Ishikawa (cell line): ENCODE measurements around the gene CES2.

Experiments
- CEBPB ChIP-seq: IDR thresholded peaks from 2 replicates; pipeline ENCODE4 v1.6.1; 2012
- CREB1 ChIP-seq: IDR thresholded peaks from 2 replicates; pipeline ENCODE4 v1.6.1; 2012; ENCODE audit warnings: low read depth
- EGR1 ChIP-seq: IDR thresholded peaks from 2 replicates; pipeline ENCODE4 v1.6.1; 2012
- EP300 ChIP-seq: IDR thresholded peaks from 2 replicates; pipeline ENCODE4 v1.6.1; 2012; ENCODE audit warnings: borderline replicate concordance
- FOXM1 ChIP-seq: IDR thresholded peaks from 2 replicates; pipeline ENCODE4 v1.6.1; 2012; ENCODE audit warnings: low read depth, borderline replicate concordance
- MAX ChIP-seq: IDR thresholded peaks from 2 replicates; pipeline ENCODE4 v1.6.1; 2012
- NFIC ChIP-seq: IDR thresholded peaks from 2 replicates; pipeline ENCODE4 v1.6.1; 2012
- RAD21 ChIP-seq: IDR thresholded peaks from 2 replicates; pipeline ENCODE4 v1.6.1; 2012; ENCODE audit warnings: low read depth
- REST ChIP-seq: IDR thresholded peaks from 2 replicates; pipeline ENCODE4 v1.6.1; 2012; ENCODE audit warnings: low read depth, mild to moderate bottlenecking
- TAF1 ChIP-seq: IDR thresholded peaks from 2 replicates; pipeline ENCODE4 v1.6.1; 2012; ENCODE audit warnings: low read depth, mild to moderate bottlenecking
- TCF12 ChIP-seq: IDR thresholded peaks from 2 replicates; pipeline ENCODE4 v1.6.1; 2012; ENCODE audit warnings: low read depth
- TEAD4 ChIP-seq: IDR thresholded peaks from 2 replicates; pipeline ENCODE4 v1.6.1; 2012
- USF1 ChIP-seq: IDR thresholded peaks from 2 replicates; pipeline ENCODE4 v1.6.1; 2012
- YY1 ChIP-seq: IDR thresholded peaks from 2 replicates; pipeline ENCODE4 v1.6.1; 2012; ENCODE audit warnings: low read depth
- ZBTB7A ChIP-seq: IDR thresholded peaks from 2 replicates; pipeline ENCODE4 v1.6.1; 2012; ENCODE audit warnings: low read depth

The CES2 gene

GRCh38 chr16:66888647-66889615, 46.4 kb upstream of the CES2 start:
- no peak for TF ChIP-seq YY1
- no peak for TF ChIP-seq TAF1
- TF ChIP-seq EGR1, result no peak
- TF ChIP-seq EP300, result no peak
- no peak for TF ChIP-seq NFIC
- TF ChIP-seq FOXM1, result no peak
- TF ChIP-seq ZBTB7A, result no peak
- no peak for TF ChIP-seq TEAD4
- TF ChIP-seq MAX, result no peak
- TF ChIP-seq CREB1, result no peak
- TF ChIP-seq USF1, result no peak
- TF ChIP-seq CEBPB, result no peak

- TF ChIP-seq RAD21 (no peak), TAF1 (no peak), MAX (no peak), YY1 (no peak), TEAD4 (no peak), USF1 (no peak), EP300 (no peak), FOXM1 (no peak), NFIC (no peak)
Observed at GRCh38 chr16:66889622-66890021, 45.7 kb upstream of the CES2 start.

GRCh38 chr16:66890799-66891198, 44.5 kb upstream of the CES2 start:
- TF ChIP-seq USF1, result no peak
- TF ChIP-seq REST, result no peak
- no peak for TF ChIP-seq RAD21
- no peak for TF ChIP-seq ZBTB7A
- TF ChIP-seq TEAD4, result no peak
- no peak for TF ChIP-seq TCF12
- TF ChIP-seq TAF1, result no peak
- TF ChIP-seq NFIC, result no peak
- no peak for TF ChIP-seq MAX
- TF ChIP-seq EGR1, result no peak
- no peak for TF ChIP-seq FOXM1
- TF ChIP-seq CEBPB, result no peak
- no peak for TF ChIP-seq CREB1
- no peak for TF ChIP-seq EP300
- no peak for TF ChIP-seq YY1

GRCh38 chr16:66891360-66891759, 44.0 kb upstream of the CES2 start:
- TF ChIP-seq TAF1, result no peak
- TF ChIP-seq TEAD4, result no peak
- TF ChIP-seq USF1, result no peak
- no peak for TF ChIP-seq MAX
- TF ChIP-seq EP300, result no peak
- no peak for TF ChIP-seq NFIC
- no peak for TF ChIP-seq FOXM1
- TF ChIP-seq REST, result no peak
- no peak for TF ChIP-seq CEBPB
- no peak for TF ChIP-seq RAD21
- no peak for TF ChIP-seq ZBTB7A
- no peak for TF ChIP-seq EGR1
- no peak for TF ChIP-seq TCF12
- no peak for TF ChIP-seq CREB1
